Measurements from ENCODE around the gene GSTM2.

The GSTM2 gene

GRCh38 chr1:109718495-109718894 lies 50.6 kb downstream of the GSTM2 start:
- DNase-seq: no peak

- no peak for DNase-seq
These were observed 51.5 kb downstream of the GSTM2 start for GRCh38 chr1:109719337-109719837.

GRCh38 chr1:109721042-109721441 lies 53.2 kb downstream of the GSTM2 start:
- DNase-seq: no peak

- no peak for DNase-seq
These were observed 54.1 kb downstream of the GSTM2 start for GRCh38 chr1:109721971-109722370.

GRCh38 chr1:109722908-109723691 lies 55.2 kb downstream of the GSTM2 start:
- DNase-seq: no peak
